Neutrophil (primary cell): ENCODE measurements around the gene PANK3.
"Not testable (repeated sequence)": the region's sequence is repeated elsewhere in the genome, so short reads cannot be mapped to it uniquely, and the experiment has no call there.

Experiments used
- H3K27ac ChIP-seq: fragments of 200-600 bp; sonication (generic); 2 replicates; pipeline ENCODE4 v1.5.1; 2016; ENCODE audit warnings: mild to moderate bottlenecking, moderate library complexity
- H3K27me3 ChIP-seq: fragments of 200-600 bp; sonication (generic); 2 replicates; pipeline ENCODE4 v1.6.0; 2016; ENCODE audit warnings: mild to moderate bottlenecking
- H3K36me3 ChIP-seq: fragments of 200-600 bp; sonication (generic); 2 replicates; pipeline ENCODE4 v1.5.1; 2017
- H3K4me1 ChIP-seq, 2 experiments: fragments of 200-600 bp in 1 of 2; sonication (generic) in 1 of 2; 1 replicate in 1 of 2; 2 replicates in 1 of 2; pipeline versions ENCODE4 v1.5.1 to v1.6.1; 2013 to 2016; ENCODE audit warnings: low read depth in 1 of 2, low read length in 1 of 2, mild to moderate bottlenecking in 1 of 2, moderate library complexity in 1 of 2; ENCODE audit not compliant: control insufficient read depth in 1 of 2, insufficient read depth in 1 of 2
- H3K4me3 ChIP-seq, 2 experiments: fragments of 200-600 bp in 1 of 2; sonication (generic) in 1 of 2; 1 replicate in 1 of 2; 2 replicates in 1 of 2; pipeline ENCODE4 v1.5.1; 2013 to 2016; ENCODE audit warnings: low read depth in 1 of 2, low read length in 1 of 2, mild to moderate bottlenecking in 1 of 2, moderate library complexity in 1 of 2
- H3K9me3 ChIP-seq: fragments of 200-600 bp; sonication (generic); 2 replicates; pipeline ENCODE4 v1.5.1; 2016
- TF ChIP-seq, protein P1 (sequence below): fragments of 200-600 bp; sonication (generic); IDR thresholded peaks from 2 replicates; pipeline ENCODE4 v1.5.1; 2016; ENCODE audit warnings: antibody characterized with exemption

Gene PANK3

DNA sequence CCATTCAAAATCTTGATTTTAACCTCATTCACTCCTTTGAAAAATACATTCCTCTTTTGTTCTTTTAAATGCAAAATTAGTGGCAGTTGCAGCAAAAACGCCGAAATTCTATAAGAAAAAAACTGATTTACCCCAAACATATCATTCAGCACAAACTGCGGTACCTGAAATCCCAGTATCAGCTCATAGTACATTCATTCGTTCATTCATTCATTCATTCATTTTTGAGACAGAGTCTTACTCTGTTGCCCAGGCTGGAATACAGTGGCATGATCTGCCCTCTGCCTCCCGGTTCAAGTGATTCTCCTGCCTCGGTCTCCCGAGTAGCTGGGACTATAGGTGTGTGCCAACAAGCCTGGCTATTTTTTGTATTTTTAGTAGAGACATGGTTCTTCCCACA, 29.6 kb downstream of the PANK3 start:
- Histone ChIP-seq H3K4me3 (no peak overlapping the region), H3K27me3 (no peaks in the 10 kb centered on the region), H3K4me1 (no peaks in the 10 kb centered on the region), H3K9me3 (no peaks in the 10 kb centered on the region), H3K36me3 (peaks cover 10% of the 10 kb centered on the region), H3K27ac (no peak overlapping the region)
- TF ChIP-seq, protein P1, sequence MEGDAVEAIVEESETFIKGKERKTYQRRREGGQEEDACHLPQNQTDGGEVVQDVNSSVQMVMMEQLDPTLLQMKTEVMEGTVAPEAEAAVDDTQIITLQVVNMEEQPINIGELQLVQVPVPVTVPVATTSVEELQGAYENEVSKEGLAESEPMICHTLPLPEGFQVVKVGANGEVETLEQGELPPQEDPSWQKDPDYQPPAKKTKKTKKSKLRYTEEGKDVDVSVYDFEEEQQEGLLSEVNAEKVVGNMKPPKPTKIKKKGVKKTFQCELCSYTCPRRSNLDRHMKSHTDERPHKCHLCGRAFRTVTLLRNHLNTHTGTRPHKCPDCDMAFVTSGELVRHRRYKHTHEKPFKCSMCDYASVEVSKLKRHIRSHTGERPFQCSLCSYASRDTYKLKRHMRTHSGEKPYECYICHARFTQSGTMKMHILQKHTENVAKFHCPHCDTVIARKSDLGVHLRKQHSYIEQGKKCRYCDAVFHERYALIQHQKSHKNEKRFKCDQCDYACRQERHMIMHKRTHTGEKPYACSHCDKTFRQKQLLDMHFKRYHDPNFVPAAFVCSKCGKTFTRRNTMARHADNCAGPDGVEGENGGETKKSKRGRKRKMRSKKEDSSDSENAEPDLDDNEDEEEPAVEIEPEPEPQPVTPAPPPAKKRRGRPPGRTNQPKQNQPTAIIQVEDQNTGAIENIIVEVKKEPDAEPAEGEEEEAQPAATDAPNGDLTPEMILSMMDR, result no peak

DNA sequence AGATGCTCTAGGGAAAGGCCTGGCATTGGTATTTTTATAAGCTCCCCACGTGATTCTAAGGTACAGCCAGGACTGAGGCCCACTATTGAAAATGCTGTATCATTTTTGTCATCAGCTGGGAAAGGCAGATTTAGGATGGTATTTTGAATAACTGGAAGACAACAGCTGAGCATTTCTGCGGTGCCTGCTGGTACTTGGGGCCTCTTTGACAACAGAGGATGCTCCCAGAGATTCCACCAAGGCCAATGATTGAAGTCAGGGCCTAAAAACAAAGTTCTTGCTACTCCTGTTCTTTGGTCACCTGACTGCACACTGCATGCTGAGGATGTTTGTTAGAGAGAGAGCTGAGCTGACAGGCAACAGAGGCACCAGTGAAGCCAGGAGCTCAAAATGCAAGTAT, 42.0 kb downstream of the PANK3 start:
- no peaks in the 10 kb centered on the region for H3K4me1 ChIP-seq
- H3K27me3 ChIP-seq, result peaks cover 38% of the 10 kb centered on the region
- no peaks in the 10 kb centered on the region for H3K9me3 ChIP-seq
- H3K27ac ChIP-seq, result no peak overlapping the region
- no peak overlapping the region for H3K4me3 ChIP-seq
- H3K36me3 ChIP-seq, result no peaks in the 10 kb centered on the region
- TF ChIP-seq, protein P1, result no peak

GRCh38 chr5:168534351-168534750, 44.8 kb downstream of the PANK3 start:
- H3K4me1 ChIP-seq, result not testable (repeated sequence)
- peaks cover 63% of the 10 kb centered on the region for H3K27me3 ChIP-seq

GRCh38 chr5:168531987-168532864, 46.9 kb downstream of the PANK3 start:
- Histone ChIP-seq H3K9me3 (no peaks in the 10 kb centered on the region), H3K36me3 (no peaks in the 10 kb centered on the region), H3K27ac (no peak overlapping the region), H3K4me3 (no peak overlapping the region), H3K27me3 (peaks cover 65% of the 10 kb centered on the region), H3K4me1 (peaks cover 0 to 3% of the 10 kb centered on the region in 2 experiments)
- TF ChIP-seq, protein P1, result no peak

More at GRCh38 chr5:168534351-168534750, 44.8 kb downstream of the PANK3 start:
- H3K9me3 ChIP-seq, H3K27ac ChIP-seq, H3K4me3 ChIP-seq, H3K36me3 ChIP-seq: not testable (repeated sequence)

DNA sequence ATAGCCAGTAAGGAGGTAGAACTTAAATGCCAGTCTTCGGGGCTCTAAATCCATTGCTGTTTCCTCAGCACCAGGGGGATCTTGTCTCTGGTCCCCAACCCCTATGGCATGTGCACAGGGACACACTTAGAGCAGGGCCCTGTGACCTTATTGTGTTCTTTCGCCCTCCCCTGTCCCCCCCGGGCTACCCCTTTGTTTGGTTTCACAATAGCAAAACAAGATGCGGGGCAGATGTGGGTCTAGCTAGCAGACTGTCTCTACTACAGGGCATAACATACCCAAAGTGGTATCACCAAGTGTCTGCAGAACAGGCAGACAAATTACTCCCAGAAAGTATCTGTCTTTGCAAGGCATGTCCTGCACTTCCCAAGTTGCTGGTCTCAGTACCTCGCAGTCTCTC, 48.0 kb downstream of the PANK3 start:
- H3K4me1 ChIP-seq, result peaks cover 0 to 3% of the 10 kb centered on the region in 2 experiments
- no peaks in the 10 kb centered on the region for H3K9me3 ChIP-seq
- peaks cover 74% of the 10 kb centered on the region for H3K27me3 ChIP-seq
- no peaks in the 10 kb centered on the region for H3K36me3 ChIP-seq
- no peak overlapping the region for H3K4me3 ChIP-seq
- TF ChIP-seq, protein P1, result no peak
- H3K27ac ChIP-seq, result no peak overlapping the region

- no peak overlapping the region for H3K4me3 ChIP-seq
- TF ChIP-seq, protein P1, result no peak
- no peak overlapping the region for H3K27ac ChIP-seq
- H3K36me3 ChIP-seq, result no peaks in the 10 kb centered on the region
- H3K9me3 ChIP-seq, result no peaks in the 10 kb centered on the region
- peaks cover 79% of the 10 kb centered on the region for H3K27me3 ChIP-seq
- peaks cover 0 to 3% of the 10 kb centered on the region in 2 experiments for H3K4me1 ChIP-seq
These were observed 48.5 kb downstream of the PANK3 start for GRCh38 chr5:168530621-168531150.
